GM13976 (cell line): Measurements from ENCODE around the gene FAM3D.

Experiments
- DNase-seq: peaks from one replicate; pipeline ENCODE4 v3.0.0; 2012; ENCODE audit warnings: low spot score
- CTCF ChIP-seq: IDR thresholded peaks from 2 replicates; pipeline ENCODE4 v1.5.1; 2012; ENCODE audit warnings: borderline replicate concordance, mild to moderate bottlenecking; ENCODE audit not compliant: insufficient read depth; ENCODE audit errors: extremely low read depth, missing control alignments, control extremely low read depth
- in situ Hi-C: fragments of 300-500 bp; cut with MboI; formaldehyde crosslinking; loops from one replicate; pipeline ENCODE4 v1.12.0; 2022; ENCODE audit warnings: low sequenced_read_pairs, mixed read lengths, inconsistent platforms; ENCODE audit not compliant: unreplicated experiment

The FAM3D gene

DNA sequence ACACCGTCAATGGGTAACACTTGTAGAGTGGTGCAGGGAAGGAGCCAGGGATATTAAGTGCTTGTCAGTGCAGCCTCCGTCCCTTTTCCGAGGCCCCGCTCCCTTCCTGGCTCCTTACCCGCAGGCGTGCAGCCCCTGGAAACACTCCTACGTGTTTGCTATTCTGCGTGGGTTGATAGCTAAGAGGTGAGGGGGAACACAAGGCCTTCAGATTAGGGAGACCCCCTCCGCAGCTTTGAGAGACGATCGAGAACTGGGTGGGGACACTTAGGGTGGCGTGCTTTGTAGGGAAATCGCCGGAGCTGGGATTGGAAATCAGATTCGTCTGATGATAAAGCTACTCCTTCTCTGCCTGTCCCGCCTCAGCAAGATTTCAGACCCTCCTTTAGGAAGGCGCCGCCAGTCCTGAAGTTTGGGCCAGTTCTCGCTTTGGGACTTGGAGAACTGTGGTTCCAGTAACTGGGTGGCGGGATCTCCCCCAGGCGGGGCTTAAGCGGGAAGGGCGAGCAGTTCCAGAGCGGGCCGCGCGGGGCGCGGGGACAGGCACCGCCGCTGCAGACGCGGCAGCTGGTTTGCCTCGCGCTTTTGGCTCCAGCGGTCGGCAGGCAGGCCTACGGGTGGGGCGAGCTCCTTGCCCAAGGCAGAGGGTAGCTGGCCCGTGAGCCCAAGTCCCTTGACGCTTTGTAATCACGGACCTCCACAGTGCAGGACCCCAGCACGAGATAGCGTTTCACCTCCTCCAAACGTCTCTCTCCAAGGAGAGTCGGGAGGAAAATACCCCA lies 81.4 kb downstream of the FAM3D start:
- peak; percentile 83 for DNase-seq
- in situ Hi-C loops = no loop called here
- peak; percentile 20 for TF ChIP-seq CTCF

DNA sequence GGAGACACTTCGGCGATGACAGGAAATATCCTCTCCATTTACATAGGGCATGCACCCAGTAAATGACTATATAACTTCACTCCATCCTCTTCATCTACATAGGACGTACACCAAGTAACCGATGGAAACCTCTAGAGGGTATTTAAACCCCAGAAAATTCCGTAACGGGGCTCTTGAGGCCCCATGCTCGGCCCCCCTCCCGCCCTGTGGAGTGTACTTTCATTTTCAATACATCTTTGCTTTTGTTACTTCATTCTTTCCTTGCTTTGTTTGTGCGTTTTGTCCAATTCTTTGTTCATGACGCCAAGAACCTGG lies 81.9 kb downstream of the FAM3D start:
- in situ Hi-C loops = no loop called here
- no peak for TF ChIP-seq CTCF
- DNase-seq = no peak
